OCI-LY1 (cell line): ENCODE results near the gene VWA8.

Experiments
- H2AFZ ChIP-seq: fragments of 200-600 bp; sonication (generic), shearing (Covaris generic); 2 replicates; pipeline ENCODE4 v1.6.0; 2014; ENCODE audit warnings: antibody characterized with exemption, mild to moderate bottlenecking, low read length
- H3F3A ChIP-seq: fragments of 200-600 bp; sonication (generic), shearing (Covaris generic); 2 replicates; pipeline ENCODE4 v1.6.0; 2014; ENCODE audit warnings: mild to moderate bottlenecking, antibody characterized with exemption, low read length, moderate library complexity; ENCODE audit not compliant: insufficient read depth
- H3K27ac ChIP-seq: fragments of 200-600 bp; sonication (generic); 2 replicates; pipeline ENCODE4 v1.5.1; 2014; ENCODE audit warnings: low read length, mixed run types, mild to moderate bottlenecking, low read depth; ENCODE audit not compliant: poor library complexity, severe bottlenecking
- H3K27me3 ChIP-seq: fragments of 200-600 bp; sonication (generic); 2 replicates; pipeline ENCODE4 v1.6.0; 2014; ENCODE audit warnings: antibody characterized with exemption, mild to moderate bottlenecking, low read length, moderate library complexity; ENCODE audit not compliant: insufficient read depth
- H3K36me3 ChIP-seq: fragments of 200-600 bp; sonication (generic); 2 replicates; pipeline ENCODE4 v1.6.1; 2014; ENCODE audit warnings: mild to moderate bottlenecking, antibody characterized with exemption, low read length, moderate library complexity, mixed read lengths; ENCODE audit not compliant: insufficient read depth
- H3K4me1 ChIP-seq: fragments of 200-600 bp; sonication (generic); 2 replicates; pipeline ENCODE4 v1.5.1; 2014; ENCODE audit warnings: mild to moderate bottlenecking, low read length, moderate library complexity; ENCODE audit not compliant: insufficient read depth, severe bottlenecking
- H3K4me2 ChIP-seq: fragments of 200-600 bp; sonication (generic), shearing (Covaris generic); 2 replicates; pipeline ENCODE4 v1.6.1; 2014; ENCODE audit warnings: low read length
- H3K4me3 ChIP-seq: fragments of 200-600 bp; sonication (generic); 2 replicates; pipeline ENCODE4 v1.5.1; 2014; ENCODE audit warnings: low read length, low read depth, mild to moderate bottlenecking, mixed read lengths; ENCODE audit not compliant: poor library complexity, severe bottlenecking
- H3K79me2 ChIP-seq: fragments of 200-600 bp; shearing (Covaris generic); 2 replicates; pipeline ENCODE4 v1.6.1; 2016; ENCODE audit warnings: mixed run types, low read length, mixed read lengths; ENCODE audit not compliant: insufficient read depth
- H3K9ac ChIP-seq: fragments of 200-600 bp; sonication (generic), shearing (Covaris generic); 2 replicates; pipeline ENCODE4 v1.6.1; 2014; ENCODE audit warnings: mild to moderate bottlenecking, low read length, mixed read lengths
- H3K9me2 ChIP-seq: fragments of 200-600 bp; sonication (generic), shearing (Covaris generic); 2 replicates; pipeline ENCODE4 v1.6.1; 2014; ENCODE audit warnings: low read depth, mild to moderate bottlenecking, low read length, mixed read lengths
- H3K9me3 ChIP-seq: fragments of 200-600 bp; shearing (Covaris generic); 2 replicates; pipeline ENCODE4 v1.6.1; 2014; ENCODE audit warnings: low read length, mixed read lengths
- H4K20me1 ChIP-seq: fragments of 200-600 bp; sonication (generic), shearing (Covaris generic); 2 replicates; pipeline ENCODE4 v1.6.0; 2016; ENCODE audit warnings: mild to moderate bottlenecking, low read length; ENCODE audit not compliant: insufficient read depth
- CTCF ChIP-seq: fragments of 200-600 bp; sonication (generic), shearing (Covaris generic); IDR thresholded peaks from 2 replicates; pipeline ENCODE4 v1.5.1; 2017; ENCODE audit warnings: mild to moderate bottlenecking, antibody characterized with exemption, low read length, moderate library complexity, mixed read lengths
- EZH2 ChIP-seq: fragments of 200-600 bp; sonication (generic), shearing (Covaris generic); IDR thresholded peaks from 2 replicates; pipeline ENCODE4 v1.8.0; 2017; ENCODE audit warnings: borderline replicate concordance, mixed run types, mild to moderate bottlenecking, antibody characterized with exemption, low read length, moderate library complexity, mixed read lengths

Gene VWA8

DNA sequence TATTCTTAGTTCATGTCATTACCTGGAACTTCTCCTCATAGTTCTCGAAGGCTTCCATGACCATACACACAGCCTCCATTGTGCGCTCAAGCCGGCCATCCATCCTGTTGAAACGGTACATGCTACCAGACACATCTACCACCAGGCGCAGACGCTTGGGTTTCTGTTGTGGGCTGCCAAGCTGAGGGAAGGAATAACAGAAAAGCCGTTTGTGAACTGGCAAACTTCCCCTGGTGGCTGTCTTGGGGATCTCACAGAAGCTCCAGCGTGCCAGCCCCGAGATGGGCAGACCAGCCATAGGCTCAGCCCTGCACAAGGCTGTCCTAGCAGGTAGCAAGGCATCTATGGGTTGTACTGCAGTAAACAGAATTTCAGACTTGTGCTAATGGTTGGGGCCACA is 373.4 kb downstream of the VWA8 start:
- H2AFZ ChIP-seq, result no peak overlapping the region
- no peaks in the 10 kb centered on the region for H4K20me1 ChIP-seq
- H3K9me3 ChIP-seq, result no peaks in the 10 kb centered on the region
- H3K9me2 ChIP-seq, result no peaks in the 10 kb centered on the region
- H3K36me3 ChIP-seq, result peaks cover 14% of the 10 kb centered on the region; the same call in 1 of the 2 replicates
- H3K4me2 ChIP-seq, result peak overlapping the region; percentile 2; the same call in 1 of the 2 replicates
- no peaks in the 10 kb centered on the region for H3K27me3 ChIP-seq
- no peak overlapping the region for H3K4me3 ChIP-seq
- TF ChIP-seq EZH2, result no peak
- TF ChIP-seq CTCF, result peak; percentile 76
- no peaks in the 10 kb centered on the region for H3K79me2 ChIP-seq
- peak overlapping the region; percentile 16; the same call in 1 of the 2 replicates for H3K9ac ChIP-seq
- no peaks in the 10 kb centered on the region for H3F3A ChIP-seq
- peaks cover 53% of the 10 kb centered on the region for H3K4me1 ChIP-seq
- H3K27ac ChIP-seq, result peak overlapping the region; percentile 92

DNA sequence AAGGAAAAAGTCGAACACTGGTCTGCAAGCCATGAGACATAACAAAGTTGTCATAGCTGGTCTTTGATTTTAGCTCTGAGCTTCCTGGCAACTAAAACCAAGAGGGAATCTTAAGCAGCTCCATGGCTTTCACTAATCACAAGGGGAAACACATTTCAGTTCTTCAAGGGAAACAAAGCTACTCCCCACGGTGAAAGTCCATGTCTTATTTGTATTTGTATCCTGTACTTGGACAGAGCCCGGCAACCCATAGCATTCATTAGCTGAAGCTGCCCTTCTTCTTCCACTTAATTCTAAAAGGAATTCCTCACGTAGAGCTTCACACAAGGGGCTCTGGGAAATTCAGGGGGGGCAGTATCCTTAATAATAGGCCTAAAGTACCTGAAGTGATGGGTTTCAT is 374.7 kb downstream of the VWA8 start:
- no peak overlapping the region; the same call in 1 of the 2 replicates for H3K9ac ChIP-seq
- TF ChIP-seq CTCF (no peak), EZH2 (no peak)
- no peaks in the 10 kb centered on the region for H3F3A ChIP-seq
- H3K36me3 ChIP-seq, result peaks cover 21% of the 10 kb centered on the region; the same call in 1 of the 2 replicates
- H3K9me3 ChIP-seq, result no peaks in the 10 kb centered on the region
- H3K4me2 ChIP-seq, result no peak overlapping the region
- H3K4me3 ChIP-seq, result no peak overlapping the region
- H3K9me2 ChIP-seq, result no peaks in the 10 kb centered on the region
- H3K4me1 ChIP-seq, result peaks cover 50% of the 10 kb centered on the region
- H4K20me1 ChIP-seq, result no peaks in the 10 kb centered on the region
- no peak overlapping the region for H2AFZ ChIP-seq
- no peaks in the 10 kb centered on the region for H3K27me3 ChIP-seq
- peak overlapping the region; percentile 92 for H3K27ac ChIP-seq
- no peaks in the 10 kb centered on the region for H3K79me2 ChIP-seq

GRCh38 chr13:41582027-41582463 is 378.9 kb downstream of the VWA8 start:
- Histone ChIP-seq H3K27me3 (no peaks in the 10 kb centered on the region), H3K9ac (no peak overlapping the region), H3K36me3 (peaks cover 27% of the 10 kb centered on the region; the same call in 1 of the 2 replicates), H3K27ac (no peak overlapping the region), H3F3A (no peaks in the 10 kb centered on the region), H3K4me3 (no peak overlapping the region), H3K4me2 (no peak overlapping the region), H3K9me3 (no peaks in the 10 kb centered on the region), H3K9me2 (no peaks in the 10 kb centered on the region), H2AFZ (no peak overlapping the region), H3K79me2 (no peaks in the 10 kb centered on the region), H3K4me1 (peaks cover 11% of the 10 kb centered on the region), H4K20me1 (no peaks in the 10 kb centered on the region)
- TF ChIP-seq EZH2 (no peak), CTCF (no peak)
